GM18519 (cell line): Measurements from ENCODE around the gene EPC2.

ENCODE experiments used
- ATAC-seq: cut with Tn5 transposase; IDR thresholded peaks from one replicate; pipeline ENCODE4 v1.9.1; 2021; ENCODE audit warnings: mild to moderate bottlenecking, moderate library complexity; ENCODE audit not compliant: unreplicated experiment, low FRiP score

The EPC2 gene

GRCh38 chr2:148719941-148720436 is 75.4 kb downstream of the EPC2 start:
- no peak for ATAC-seq

GRCh38 chr2:148720501-148721001 is 76.0 kb downstream of the EPC2 start:
- ATAC-seq = no peak

- ATAC-seq = no peak
These were observed 77.0 kb downstream of the EPC2 start for GRCh38 chr2:148721520-148721931.

- ATAC-seq = no peak
These were observed 77.6 kb downstream of the EPC2 start for GRCh38 chr2:148721991-148722777.

- no peak for ATAC-seq
These were observed 81.0 kb downstream of the EPC2 start for GRCh38 chr2:148725564-148725963.

GRCh38 chr2:148726228-148726627 is 81.7 kb downstream of the EPC2 start:
- no peak for ATAC-seq

- ATAC-seq = no peak
These were observed 85.5 kb downstream of the EPC2 start for GRCh38 chr2:148730085-148730484.

GRCh38 chr2:148737742-148738141 is 93.2 kb downstream of the EPC2 start:
- ATAC-seq = no peak

GRCh38 chr2:148739454-148740105 is 95.0 kb downstream of the EPC2 start:
- no peak for ATAC-seq

GRCh38 chr2:148742373-148742772 is 97.8 kb downstream of the EPC2 start:
- no peak for ATAC-seq

GRCh38 chr2:148745151-148745851 is 100.8 kb downstream of the EPC2 start:
- ATAC-seq = no peak

GRCh38 chr2:148746973-148747372 is 102.4 kb downstream of the EPC2 start:
- no peak for ATAC-seq

- ATAC-seq = no peak
These were observed 107.4 kb downstream of the EPC2 start for GRCh38 chr2:148751907-148752306.

- no peak for ATAC-seq
These were observed 108.4 kb downstream of the EPC2 start for GRCh38 chr2:148752977-148753376.

GRCh38 chr2:148754864-148755263 is 110.3 kb downstream of the EPC2 start:
- no peak for ATAC-seq

GRCh38 chr2:148756292-148756975 is 111.9 kb downstream of the EPC2 start:
- ATAC-seq = no peak

GRCh38 chr2:148764815-148765214 is 120.3 kb downstream of the EPC2 start:
- no peak for ATAC-seq

GRCh38 chr2:148770047-148770446 is 125.5 kb downstream of the EPC2 start:
- ATAC-seq = no peak

GRCh38 chr2:148781544-148781943 is 137.0 kb downstream of the EPC2 start:
- no peak for ATAC-seq

- no peak for ATAC-seq
These were observed 144.5 kb downstream of the EPC2 start for GRCh38 chr2:148789059-148789458.
